Liver (tissue), 9 donors: ENCODE measurements around the gene NADSYN1. TPM values are rescaled to one million over a fixed set of nuclear protein-coding genes. Genes with fewer than 3 reads are reported as not detected.

Source experiments
- DNase-seq: peaks from one replicate; pipeline ENCODE4 v3.0.0-alpha.2; 2017; ENCODE audit warnings: low spot score
- H3K27ac ChIP-seq, 2 donors: one replicate each; pipeline ENCODE4 v1.7.0; 2013; ENCODE audit warnings: inconsistent platforms in 2 of 2, low read length in 2 of 2, control low read depth in 1 of 2, low read depth in 1 of 2, mild to moderate bottlenecking in 1 of 2
- H3K27me3 ChIP-seq, 4 donors: one replicate each; pipeline versions ENCODE4 v1.6.1 to v1.7.0; 2013; ENCODE audit warnings: low read length in 3 of 4, inconsistent platforms in 1 of 4, mild to moderate bottlenecking in 1 of 4, moderate library complexity in 1 of 4; ENCODE audit not compliant: control insufficient read depth in 4 of 4, insufficient read depth in 4 of 4
- H3K36me3 ChIP-seq, 4 donors: one replicate each; pipeline versions ENCODE4 v1.6.1 to v1.7.0; 2013; ENCODE audit warnings: low read length in 3 of 4, mild to moderate bottlenecking in 3 of 4, low read depth in 1 of 4, moderate library complexity in 1 of 4; ENCODE audit not compliant: control insufficient read depth in 4 of 4, insufficient read depth in 3 of 4
- H3K4me1 ChIP-seq, 4 donors: one replicate each; pipeline versions ENCODE4 v1.6.1 to v1.7.0; 2013; ENCODE audit warnings: low read length in 3 of 4, mild to moderate bottlenecking in 3 of 4, moderate library complexity in 1 of 4; ENCODE audit not compliant: control insufficient read depth in 4 of 4, insufficient read depth in 4 of 4
- H3K4me3 ChIP-seq, 3 donors: one replicate each; pipeline versions ENCODE4 v1.6.1 to v1.7.0; 2013; ENCODE audit warnings: low read length in 3 of 3, control low read depth in 1 of 3, low read depth in 1 of 3, mild to moderate bottlenecking in 1 of 3
- H3K9ac ChIP-seq, 2 donors: one replicate each; pipeline ENCODE4 v1.7.0; 2013; ENCODE audit warnings: low read length in 2 of 2, mild to moderate bottlenecking in 2 of 2, moderate library complexity in 2 of 2, control low read depth in 1 of 2, low read depth in 1 of 2
- H3K9me3 ChIP-seq, 4 donors: one replicate each; pipeline versions ENCODE4 v1.6.1 to v1.7.0; 2013; ENCODE audit warnings: low read length in 3 of 4; ENCODE audit not compliant: control insufficient read depth in 4 of 4
- CTCF ChIP-seq: fragments of 150-350 bp; IDR thresholded peaks from 2 replicates; pipeline ENCODE4 v1.5.1; 2017; ENCODE audit warnings: improper control_type of control experiment, low read depth, low read length; ENCODE audit not compliant: missing input control
- EGR1 ChIP-seq, 2 donors: IDR thresholded peaks; 2 replicates each; pipeline ENCODE4 v1.6.1; 2016 to 2018; ENCODE audit warnings: antibody characterized with exemption in 2 of 2, low read depth in 2 of 2
- FOXA1 ChIP-seq: IDR thresholded peaks from 2 replicates; pipeline ENCODE4 v1.6.1; 2016; ENCODE audit warnings: antibody characterized with exemption
- FOXA2 ChIP-seq: IDR thresholded peaks from 2 replicates; pipeline ENCODE4 v1.6.1; 2016; ENCODE audit warnings: antibody characterized with exemption
- GABPA ChIP-seq, 2 donors: IDR thresholded peaks in 1 of 2; conservative IDR thresholded peaks in 1 of 2; 2 replicates each; pipeline ENCODE4 v1.6.1; 2016; ENCODE audit warnings: antibody characterized with exemption in 2 of 2, mild to moderate bottlenecking in 1 of 2, moderate library complexity in 1 of 2
- HNF4A ChIP-seq, 2 donors: conservative IDR thresholded peaks; 2 replicates each; pipeline ENCODE4 v1.6.1; 2016; ENCODE audit warnings: antibody characterized with exemption in 2 of 2, mild to moderate bottlenecking in 2 of 2
- HNF4G ChIP-seq: IDR thresholded peaks from 2 replicates; pipeline ENCODE4 v1.6.1; 2016; ENCODE audit warnings: antibody characterized with exemption
- JUND ChIP-seq, 2 donors: IDR thresholded peaks; 2 replicates each; pipeline ENCODE4 v1.6.1; 2016; ENCODE audit warnings: antibody characterized with exemption in 2 of 2
- MAX ChIP-seq: IDR thresholded peaks from 2 replicates; pipeline ENCODE4 v1.6.1; 2016; ENCODE audit warnings: antibody characterized with exemption
- NR2F2 ChIP-seq: IDR thresholded peaks from 2 replicates; pipeline ENCODE4 v1.6.1; 2016; ENCODE audit warnings: antibody characterized with exemption
- RAD21 ChIP-seq, 2 donors: IDR thresholded peaks; 2 replicates each; pipeline ENCODE4 v1.6.1; 2016; ENCODE audit warnings: antibody characterized with exemption in 2 of 2, mild to moderate bottlenecking in 2 of 2
- RXRA ChIP-seq, 2 donors: IDR thresholded peaks; 2 replicates each; pipeline ENCODE4 v1.6.1; 2017 to 2018; ENCODE audit warnings: antibody characterized with exemption in 2 of 2, mild to moderate bottlenecking in 1 of 2
- SP1 ChIP-seq: IDR thresholded peaks from 2 replicates; pipeline ENCODE4 v1.6.1; 2018; ENCODE audit warnings: antibody characterized with exemption, mild to moderate bottlenecking
- TAF1 ChIP-seq: conservative IDR thresholded peaks from 2 replicates; pipeline ENCODE4 v1.6.1; 2016; ENCODE audit warnings: antibody characterized with exemption, mild to moderate bottlenecking
- YY1 ChIP-seq: IDR thresholded peaks from 2 replicates; pipeline ENCODE4 v1.6.1; 2016; ENCODE audit warnings: antibody characterized with exemption, mild to moderate bottlenecking
- ZBTB33 ChIP-seq: IDR thresholded peaks from 2 replicates; pipeline ENCODE4 v1.6.1; 2016; ENCODE audit warnings: antibody characterized with exemption
- WGBS: extraction: QIAGEN DNeasy Blood & Tissue Kit; methylation state at CpG from one replicate; pipeline ENCODE4 v1.1.7; 2013; 5-methylcytosine and 5-hydroxymethylcytosine counted together
- polyA plus RNA-seq, 2 donors: library from polyadenylated mRNA; stranded (reverse) in 1 of 2; unstranded in 1 of 2; fragments of 200-250 nt in 1 of 2; fragments of >200 nt in 1 of 2; fragmentation: Nextera tagmentation in 1 of 2; extraction: Ambion mirVana in 1 of 2; gene quantifications; one replicate each; pipeline versions ENCODE4 v1.2.1 to v1.2.3, GENCODE V29; 2013 to 2015
- total RNA-seq, 2 donors: library from RNA; depleted of rRNA; stranded (reverse); fragments of >200 nt; gene quantifications; one replicate each; pipeline ENCODE4 v1.2.3, GENCODE V29; 2014
- TF ChIP-seq, protein P1 (sequence below): IDR thresholded peaks from 2 replicates; pipeline ENCODE4 v1.6.1; 2016; ENCODE audit warnings: antibody characterized with exemption
- TF ChIP-seq, protein P2 (sequence below): IDR thresholded peaks from 2 replicates; pipeline ENCODE4 v1.6.1; 2016; ENCODE audit warnings: antibody characterized with exemption, mild to moderate bottlenecking
- donor health status: healthy.
- donor health status: healthy.
- donor health status: healthy.
- donor health status: healthy.
- donor health status: healthy.

NADSYN1 gene
- total and polyA plus RNA-seq, 4 donors = 16.6 to 33.6 (median 22.2) TPM

DNA sequence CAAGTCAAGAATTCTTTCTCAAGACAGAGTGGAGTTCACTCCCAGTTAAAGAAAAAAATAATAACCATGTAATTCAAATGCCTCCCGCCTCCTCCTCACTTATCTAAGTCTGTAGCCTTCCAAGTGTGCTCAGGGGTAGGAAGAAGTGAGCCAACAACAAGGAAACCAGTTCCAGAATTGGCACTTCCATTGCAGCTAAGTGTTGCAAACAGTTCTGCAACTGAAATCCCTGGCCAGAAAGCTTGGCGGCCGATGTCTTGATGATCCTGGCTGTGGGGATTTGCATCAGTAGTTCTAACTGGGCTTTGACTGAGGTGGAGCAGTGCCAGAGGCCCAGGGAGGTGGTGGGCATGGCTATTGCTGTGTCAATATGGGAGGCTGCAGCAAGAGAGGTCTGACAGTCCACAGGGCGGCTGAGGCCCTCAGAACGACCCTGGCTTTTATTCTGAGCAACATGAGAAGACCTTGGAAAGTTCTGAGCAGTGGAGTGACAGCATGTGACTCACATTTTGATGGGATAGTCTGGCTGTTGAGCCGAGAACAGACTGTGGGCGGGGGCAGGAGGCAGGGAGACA is 24.1 kb upstream of the NADSYN1 start:
- no peak overlapping the region for H3K4me3 ChIP-seq
- no peak for DNase-seq
- no peaks in the 10 kb centered on the region for H3K36me3 ChIP-seq
- no peak overlapping the region for H3K9ac ChIP-seq
- 58% methylated on average over 7 of the region's 7 CpGs for WGBS
- no peaks in the 10 kb centered on the region for H3K9me3 ChIP-seq
- TF ChIP-seq CTCF (no peak), HNF4A (conservative IDR thresholded peaks at IDR 0.05) (peak in 1 of 2 donors; percentile 33), FOXA1 (peak; percentile 47), RXRA (IDR thresholded peaks at IDR 0.05) (peak in 1 of 2 donors; percentile 49), NR2F2 (no peak), FOXA2 (peak; percentile 70)
- TF ChIP-seq, protein P1, sequence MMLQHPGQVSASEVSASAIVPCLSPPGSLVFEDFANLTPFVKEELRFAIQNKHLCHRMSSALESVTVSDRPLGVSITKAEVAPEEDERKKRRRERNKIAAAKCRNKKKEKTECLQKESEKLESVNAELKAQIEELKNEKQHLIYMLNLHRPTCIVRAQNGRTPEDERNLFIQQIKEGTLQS = no peak
- H3K27me3 ChIP-seq = no peaks in the 10 kb centered on the region
- peaks cover 2 to 30% (median 26%) of the 10 kb centered on the region in 4 donors for H3K4me1 ChIP-seq
- H3K27ac ChIP-seq = no peak overlapping the region

- peaks cover 0 to 2% (median under 1%) of the 10 kb centered on the region in 4 donors for H3K36me3 ChIP-seq
- TF ChIP-seq SP1 = no peak
- no peak for TF ChIP-seq YY1
- TF ChIP-seq ZBTB33 = no peak
- TF ChIP-seq, protein P2, sequence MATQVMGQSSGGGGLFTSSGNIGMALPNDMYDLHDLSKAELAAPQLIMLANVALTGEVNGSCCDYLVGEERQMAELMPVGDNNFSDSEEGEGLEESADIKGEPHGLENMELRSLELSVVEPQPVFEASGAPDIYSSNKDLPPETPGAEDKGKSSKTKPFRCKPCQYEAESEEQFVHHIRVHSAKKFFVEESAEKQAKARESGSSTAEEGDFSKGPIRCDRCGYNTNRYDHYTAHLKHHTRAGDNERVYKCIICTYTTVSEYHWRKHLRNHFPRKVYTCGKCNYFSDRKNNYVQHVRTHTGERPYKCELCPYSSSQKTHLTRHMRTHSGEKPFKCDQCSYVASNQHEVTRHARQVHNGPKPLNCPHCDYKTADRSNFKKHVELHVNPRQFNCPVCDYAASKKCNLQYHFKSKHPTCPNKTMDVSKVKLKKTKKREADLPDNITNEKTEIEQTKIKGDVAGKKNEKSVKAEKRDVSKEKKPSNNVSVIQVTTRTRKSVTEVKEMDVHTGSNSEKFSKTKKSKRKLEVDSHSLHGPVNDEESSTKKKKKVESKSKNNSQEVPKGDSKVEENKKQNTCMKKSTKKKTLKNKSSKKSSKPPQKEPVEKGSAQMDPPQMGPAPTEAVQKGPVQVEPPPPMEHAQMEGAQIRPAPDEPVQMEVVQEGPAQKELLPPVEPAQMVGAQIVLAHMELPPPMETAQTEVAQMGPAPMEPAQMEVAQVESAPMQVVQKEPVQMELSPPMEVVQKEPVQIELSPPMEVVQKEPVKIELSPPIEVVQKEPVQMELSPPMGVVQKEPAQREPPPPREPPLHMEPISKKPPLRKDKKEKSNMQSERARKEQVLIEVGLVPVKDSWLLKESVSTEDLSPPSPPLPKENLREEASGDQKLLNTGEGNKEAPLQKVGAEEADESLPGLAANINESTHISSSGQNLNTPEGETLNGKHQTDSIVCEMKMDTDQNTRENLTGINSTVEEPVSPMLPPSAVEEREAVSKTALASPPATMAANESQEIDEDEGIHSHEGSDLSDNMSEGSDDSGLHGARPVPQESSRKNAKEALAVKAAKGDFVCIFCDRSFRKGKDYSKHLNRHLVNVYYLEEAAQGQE = no peak
- TF ChIP-seq FOXA2 = no peak
- TF ChIP-seq RXRA (IDR thresholded peaks at IDR 0.05) = no peak
- TF ChIP-seq FOXA1 = no peak
- TF ChIP-seq NR2F2 = no peak
- no peak for TF ChIP-seq HNF4A (conservative IDR thresholded peaks at IDR 0.05)
- TF ChIP-seq, protein P1 = no peak
- no peak for TF ChIP-seq HNF4G
- TF ChIP-seq GABPA (IDR thresholded peaks at IDR 0.05 in 1 of 2, conservative IDR thresholded peaks at IDR 0.05 in 1 of 2) = no peak
- no peak for TF ChIP-seq RAD21 (IDR thresholded peaks at IDR 0.05)
- TF ChIP-seq MAX = no peak
- no peak for TF ChIP-seq CTCF
- no peak for TF ChIP-seq EGR1 (IDR thresholded peaks at IDR 0.05; ENCODE audit: low read depth in 2 of 2)
- no peak for TF ChIP-seq JUND (IDR thresholded peaks at IDR 0.05)
- no peak for TF ChIP-seq TAF1
- no peaks in the 10 kb centered on the region for H3K9me3 ChIP-seq
- no peak overlapping the region for H3K4me3 ChIP-seq
- no peak overlapping the region for H3K9ac ChIP-seq
- 91% methylated on average over 6 of the region's 6 CpGs for WGBS
- H3K27ac ChIP-seq = no peak overlapping the region
- H3K4me1 ChIP-seq = peaks cover 2 to 38% (median 33%) of the 10 kb centered on the region in 4 donors
- DNase-seq = no peak
- H3K27me3 ChIP-seq = no peaks in the 10 kb centered on the region
Observed at GRCh38 chr11:71429701-71430100, 23.3 kb upstream of the NADSYN1 start.
